B cell (primary cell): ENCODE data around the gene PHF21A.

Experiments used
- EZH2 ChIP-seq: IDR thresholded peaks from 2 replicates; pipeline ENCODE4 v1.6.1; 2012; ENCODE audit warnings: borderline replicate concordance, low read depth, mild to moderate bottlenecking, moderate library complexity, low read length; ENCODE audit not compliant: insufficient read depth, poor library complexity, severe bottlenecking
- TF ChIP-seq, protein P1 (sequence below): fragments of 200-600 bp; IDR thresholded peaks from one replicate; pipeline ENCODE4 v1.8.0; 2022; ENCODE audit warnings: antibody characterized with exemption, mild to moderate bottlenecking

DNA sequence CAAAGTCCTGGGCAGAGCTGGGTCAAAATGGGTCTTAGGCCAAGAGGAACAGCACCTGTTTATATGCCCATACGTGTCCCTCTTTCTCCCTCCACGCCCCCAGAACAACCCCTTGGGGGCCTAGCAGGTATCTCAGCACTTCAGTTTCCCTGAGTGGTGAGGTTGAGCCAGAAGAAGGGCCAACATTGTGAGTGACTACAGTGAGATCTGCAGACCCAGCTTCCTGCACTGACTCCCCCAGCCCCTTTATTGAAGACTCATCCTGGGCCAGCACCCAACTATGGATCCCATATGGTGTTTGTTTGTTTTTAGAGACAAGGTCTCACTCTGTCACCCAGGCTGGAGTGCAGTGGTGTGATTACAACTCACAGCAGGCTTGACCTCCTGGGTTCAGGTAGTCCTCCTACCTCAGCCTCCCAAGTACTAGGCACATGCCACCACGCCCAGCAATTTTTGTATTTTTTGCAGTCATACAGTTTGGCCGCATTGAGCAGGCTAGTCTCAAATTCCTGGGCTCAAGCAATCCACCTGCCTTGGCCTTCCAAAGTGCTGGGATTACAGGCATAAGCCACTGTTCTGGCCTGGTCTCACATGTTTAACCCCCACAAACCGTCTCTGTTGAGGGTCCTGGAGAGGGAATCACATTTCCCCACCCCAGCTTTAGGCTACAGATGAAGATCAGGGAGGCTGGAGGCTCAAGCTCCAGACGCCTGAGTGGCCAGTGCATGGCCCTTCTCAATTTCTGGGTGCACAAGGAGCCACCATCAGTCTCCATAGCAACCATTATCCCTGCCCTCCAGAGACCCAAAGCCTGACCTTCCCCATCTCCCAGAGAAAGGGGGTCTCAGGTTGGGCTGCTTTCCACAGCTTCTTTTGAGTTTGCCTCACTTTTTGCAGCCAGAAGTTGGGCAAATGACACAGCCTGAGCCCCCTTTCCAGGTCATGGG is 200.4 kb downstream of the PHF21A start:
- TF ChIP-seq EZH2: no peak
- TF ChIP-seq, protein P1, sequence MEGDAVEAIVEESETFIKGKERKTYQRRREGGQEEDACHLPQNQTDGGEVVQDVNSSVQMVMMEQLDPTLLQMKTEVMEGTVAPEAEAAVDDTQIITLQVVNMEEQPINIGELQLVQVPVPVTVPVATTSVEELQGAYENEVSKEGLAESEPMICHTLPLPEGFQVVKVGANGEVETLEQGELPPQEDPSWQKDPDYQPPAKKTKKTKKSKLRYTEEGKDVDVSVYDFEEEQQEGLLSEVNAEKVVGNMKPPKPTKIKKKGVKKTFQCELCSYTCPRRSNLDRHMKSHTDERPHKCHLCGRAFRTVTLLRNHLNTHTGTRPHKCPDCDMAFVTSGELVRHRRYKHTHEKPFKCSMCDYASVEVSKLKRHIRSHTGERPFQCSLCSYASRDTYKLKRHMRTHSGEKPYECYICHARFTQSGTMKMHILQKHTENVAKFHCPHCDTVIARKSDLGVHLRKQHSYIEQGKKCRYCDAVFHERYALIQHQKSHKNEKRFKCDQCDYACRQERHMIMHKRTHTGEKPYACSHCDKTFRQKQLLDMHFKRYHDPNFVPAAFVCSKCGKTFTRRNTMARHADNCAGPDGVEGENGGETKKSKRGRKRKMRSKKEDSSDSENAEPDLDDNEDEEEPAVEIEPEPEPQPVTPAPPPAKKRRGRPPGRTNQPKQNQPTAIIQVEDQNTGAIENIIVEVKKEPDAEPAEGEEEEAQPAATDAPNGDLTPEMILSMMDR: no peak
